Kasumi-1 (cell line): ENCODE data around the gene RERG.
A peak's percentile ranks its signal among the peaks of the same experiment; 100 is the strongest.

Experiments
- DNase-seq, 2 experiments: peaks; one replicate each; lab custom pipeline; 2025; lab: John Stamatoyannopoulos, UW

The RERG gene

DNA sequence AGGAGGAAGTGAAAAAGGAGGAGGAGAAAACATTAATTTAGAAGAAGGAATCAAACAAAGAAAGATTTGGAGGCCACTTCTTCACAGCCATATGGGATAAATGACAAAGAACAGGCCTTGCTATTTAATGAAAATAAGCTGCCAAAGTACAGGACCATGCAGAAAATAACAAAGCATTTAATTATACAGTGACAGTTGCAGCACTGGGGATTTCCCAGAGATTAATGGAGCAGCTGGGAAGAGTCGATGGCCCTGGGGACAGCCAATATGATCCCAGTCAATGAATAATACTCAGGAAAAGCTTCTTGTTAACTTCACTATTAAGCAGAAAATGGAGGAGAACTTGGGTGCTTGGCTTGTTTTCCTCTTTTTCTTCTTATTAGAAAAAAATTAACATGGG lies 34.6 kb downstream of the RERG start:
- no peak for DNase-seq

DNA sequence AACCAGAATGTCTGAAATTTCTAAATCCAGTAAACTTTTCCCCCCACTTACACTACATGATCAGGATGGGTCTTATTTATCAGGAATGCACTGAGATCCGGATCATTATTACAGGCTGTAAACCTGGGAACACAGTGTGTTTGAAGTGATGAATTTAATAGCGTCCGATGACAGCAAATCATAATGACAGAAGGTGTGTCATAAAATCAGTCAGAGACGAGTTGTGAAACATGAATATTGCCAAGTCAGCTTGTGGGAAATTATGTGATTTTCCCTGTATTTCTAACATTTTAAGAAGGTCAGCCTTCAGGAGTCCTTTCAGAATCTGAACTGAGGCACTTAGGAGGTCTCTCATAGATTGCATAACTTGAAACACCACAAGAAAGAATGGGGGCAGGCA lies 36.7 kb downstream of the RERG start:
- DNase-seq: no peak

DNA sequence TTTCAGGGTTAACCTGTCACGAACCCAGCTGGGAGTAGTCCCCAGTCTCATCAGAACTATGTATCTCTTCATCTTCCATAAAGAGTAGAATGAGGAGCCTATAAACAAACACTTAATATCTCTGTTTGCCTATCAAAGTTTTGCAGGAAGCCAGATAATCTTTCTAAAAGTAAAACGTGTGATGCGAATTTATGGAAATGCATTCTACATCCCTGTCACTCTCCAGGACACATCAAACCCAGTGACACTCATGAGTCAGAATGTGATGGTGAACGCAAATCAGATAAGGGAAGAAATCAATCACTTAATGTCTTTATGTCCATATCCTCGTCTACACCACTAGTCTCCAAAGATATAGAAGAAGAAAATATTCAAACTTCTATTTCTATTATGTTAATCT lies 37.4 kb downstream of the RERG start:
- DNase-seq: no peak

DNA sequence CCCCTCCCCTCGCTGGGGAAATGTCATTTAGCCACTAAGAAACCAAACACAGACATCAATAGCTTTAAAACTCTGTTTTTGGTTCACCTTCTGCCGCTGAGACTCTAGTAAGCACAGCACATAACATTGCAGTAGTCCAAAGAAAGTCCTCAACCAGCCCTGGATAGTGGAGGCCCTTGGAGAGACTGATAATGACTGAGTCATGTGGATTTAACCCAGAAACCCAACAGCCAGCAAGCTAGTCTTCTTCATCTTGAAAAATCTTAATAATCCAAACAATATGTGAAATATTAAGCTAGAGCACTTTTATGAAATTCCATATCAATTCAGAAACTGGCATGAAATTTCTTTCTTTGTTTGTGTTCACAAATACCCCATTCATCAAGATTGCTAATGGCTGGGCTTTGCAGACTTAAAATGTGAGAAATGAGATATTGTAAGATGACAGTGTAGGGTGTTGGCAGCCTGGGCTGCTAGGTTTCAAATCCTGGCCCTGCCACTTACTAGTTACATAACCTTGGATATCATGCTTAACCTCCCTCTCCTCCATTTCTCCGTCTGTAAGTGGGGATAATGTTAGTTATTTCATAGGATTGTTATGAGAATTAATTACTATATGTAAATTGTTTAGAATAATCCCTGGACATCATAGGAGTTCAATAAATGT lies 40.1 kb downstream of the RERG start:
- DNase-seq: no peak

DNA sequence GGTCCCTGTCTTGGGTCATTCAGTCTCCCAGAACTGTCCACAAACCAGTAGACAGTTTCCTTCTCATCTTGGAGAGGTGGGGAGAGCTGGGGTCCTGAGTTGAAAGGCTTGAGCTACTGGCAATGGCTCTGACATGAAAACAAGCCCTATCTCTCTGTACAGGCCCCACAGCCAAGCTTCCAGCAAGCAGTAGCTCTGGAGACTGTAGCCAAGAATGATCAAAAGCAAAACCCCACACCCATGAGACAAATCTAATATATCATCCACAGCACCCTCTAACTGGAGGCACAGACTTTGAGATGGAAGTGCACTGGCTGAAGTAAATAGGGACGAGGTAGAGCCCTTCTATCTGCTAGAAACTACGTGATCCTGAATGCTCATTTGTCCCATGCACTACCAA lies 40.9 kb downstream of the RERG start:
- DNase-seq: no peak

DNA sequence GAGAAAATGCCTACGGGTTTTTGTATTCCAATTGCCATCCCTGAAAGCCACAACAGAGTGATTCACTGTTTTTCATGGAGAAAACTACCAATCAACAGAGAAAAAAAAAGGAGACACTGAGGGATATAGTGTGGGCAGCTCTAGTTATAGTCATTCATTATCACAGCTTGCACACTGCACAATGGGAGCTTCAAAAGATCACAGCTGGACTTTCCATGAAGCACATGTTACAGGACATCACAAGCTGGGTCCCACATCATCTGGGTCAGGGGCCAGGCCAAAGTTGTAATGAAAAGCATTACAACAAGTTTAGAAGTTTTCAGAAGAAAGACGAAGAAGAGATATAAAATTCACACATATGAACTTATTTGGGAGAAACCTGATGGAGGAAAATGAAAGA lies 41.5 kb downstream of the RERG start:
- no peak for DNase-seq

GRCh38 chr12:15173142-15173541 lies 48.1 kb downstream of the RERG start:
- no peak for DNase-seq

DNA sequence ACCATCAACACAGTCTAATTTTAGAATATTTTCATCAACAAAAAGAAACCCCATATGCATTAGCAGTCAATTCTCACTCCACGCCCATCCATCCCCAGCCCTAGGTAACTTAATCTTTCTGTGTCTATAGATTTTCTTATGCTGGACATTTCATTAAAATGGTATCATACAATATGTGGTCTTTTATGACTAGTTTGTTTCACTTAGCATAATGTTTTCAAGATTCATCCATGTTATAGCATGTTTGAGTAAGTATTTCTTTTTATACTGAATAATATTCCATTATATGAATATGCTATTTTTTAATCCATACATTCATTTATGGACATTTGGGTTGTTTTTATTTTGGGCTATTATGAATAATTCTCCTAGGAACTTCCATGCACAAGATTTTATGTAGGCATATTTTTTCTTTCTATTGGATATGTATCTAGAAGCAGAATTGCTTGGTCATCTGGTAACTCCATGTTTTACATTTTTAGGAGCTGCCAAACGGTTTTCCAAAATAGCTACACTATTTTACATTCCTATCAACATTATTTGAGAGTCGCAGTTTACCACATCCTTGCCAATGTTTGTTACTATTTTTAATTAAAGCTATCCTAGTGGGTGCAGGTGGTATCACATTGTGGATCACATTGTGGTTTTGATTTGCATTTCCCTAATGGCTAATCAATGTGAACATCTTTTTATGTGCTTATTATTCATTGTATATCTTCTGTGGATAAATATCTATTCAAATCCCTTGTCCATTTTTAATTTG lies 49.0 kb downstream of the RERG start:
- DNase-seq: no peak

GRCh38 chr12:15171012-15171655 lies 50.1 kb downstream of the RERG start:
- no peak for DNase-seq

GRCh38 chr12:15168026-15168678 lies 53.1 kb downstream of the RERG start:
- no peak for DNase-seq

DNA sequence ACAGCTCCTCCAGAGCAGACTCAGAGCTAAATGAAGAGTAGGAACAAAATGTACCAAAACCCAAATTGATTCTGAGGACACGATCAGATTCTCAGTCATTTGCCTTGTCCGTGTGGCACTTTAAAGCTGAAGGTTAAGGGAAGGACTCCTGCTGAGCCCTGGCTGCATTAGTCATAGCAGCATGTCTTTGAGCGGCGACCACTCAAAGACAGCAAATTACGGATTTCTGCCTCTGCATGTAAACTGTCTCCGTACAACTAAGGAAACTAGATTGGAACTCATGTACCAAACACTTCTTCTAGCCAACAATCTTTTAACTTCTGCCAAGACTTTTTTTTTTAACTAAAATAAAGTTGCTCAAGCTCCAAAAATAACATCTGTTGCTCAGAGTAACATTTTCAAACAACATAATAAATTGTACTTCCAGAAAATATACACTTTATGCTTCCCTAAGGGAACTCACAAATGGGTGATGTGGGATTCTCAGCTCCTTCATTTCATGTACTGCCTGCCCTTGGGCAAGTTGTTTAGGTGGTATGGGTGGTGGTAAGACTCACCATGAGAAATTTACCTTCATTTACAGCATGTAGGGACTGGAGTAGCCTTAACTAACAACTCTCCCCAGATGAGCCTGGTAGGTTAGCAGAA lies 56.1 kb downstream of the RERG start:
- DNase-seq: no peak

DNA sequence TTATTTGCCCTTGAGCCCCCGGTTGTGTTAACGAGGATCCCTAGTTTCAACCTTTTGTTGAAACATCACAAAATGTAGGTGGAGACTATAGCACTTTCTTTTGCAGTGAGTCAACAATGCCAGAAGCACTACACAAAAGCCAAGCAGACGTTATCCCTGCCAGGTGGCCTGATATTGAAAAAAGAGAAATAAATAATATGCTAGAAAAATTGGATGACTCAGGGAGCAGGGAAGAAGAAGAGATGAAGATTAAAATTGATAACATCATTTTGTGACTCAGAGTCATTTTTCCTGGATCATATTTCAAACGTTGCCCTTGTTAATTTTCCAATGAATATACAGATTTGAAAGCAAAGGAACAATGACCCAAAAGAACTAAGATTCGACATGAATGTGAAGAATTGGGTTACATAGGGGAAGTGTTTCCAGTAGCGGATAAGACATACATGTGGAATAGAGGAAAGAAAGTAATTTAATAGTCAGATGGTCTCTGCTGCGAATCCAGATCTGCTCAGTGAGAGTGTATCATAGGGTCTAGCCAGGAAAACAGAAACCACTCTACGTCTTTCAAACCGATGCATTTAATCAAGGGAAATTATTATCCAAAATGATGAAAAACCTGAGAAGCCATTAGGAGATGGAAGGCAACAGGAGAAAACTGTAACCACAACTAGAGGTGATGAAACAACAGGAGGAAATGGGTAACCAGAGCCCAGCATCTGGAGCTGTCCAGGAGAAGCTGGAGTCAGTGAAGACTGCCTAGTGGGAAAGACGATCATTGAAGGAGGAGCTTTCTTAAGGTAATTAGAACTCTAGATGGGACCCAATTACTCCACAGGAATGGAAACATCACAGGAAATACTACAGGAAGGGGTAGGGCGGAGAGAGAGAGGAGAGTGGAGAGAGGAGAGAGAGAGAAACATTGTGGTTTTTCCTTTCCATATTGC lies 57.9 kb downstream of the RERG start:
- DNase-seq: no peak

GRCh38 chr12:15158083-15158482 lies 63.1 kb downstream of the RERG start:
- DNase-seq: no peak

GRCh38 chr12:15157269-15157671 lies 63.9 kb downstream of the RERG start:
- DNase-seq: no peak

GRCh38 chr12:15155271-15155670 lies 65.9 kb downstream of the RERG start:
- DNase-seq: no peak

DNA sequence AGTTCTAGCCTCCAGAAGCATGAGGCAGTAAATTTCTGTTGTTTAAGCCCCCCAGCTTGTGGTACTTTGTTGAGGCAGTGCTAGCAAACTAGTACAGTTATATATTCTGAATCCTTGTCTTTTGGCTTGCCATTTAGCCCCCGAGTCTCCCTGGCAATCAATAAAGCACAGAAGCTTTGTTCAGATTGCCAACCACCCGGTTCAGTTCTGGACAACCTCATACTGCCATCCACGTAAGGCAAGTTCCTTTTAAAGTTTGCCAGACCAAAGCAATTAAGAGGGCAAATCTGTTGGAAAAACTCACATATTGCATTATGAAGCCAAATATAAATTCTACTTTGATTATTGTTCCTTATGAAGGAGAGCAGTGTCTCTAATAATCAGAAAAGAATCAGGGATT lies 67.1 kb downstream of the RERG start:
- no peak for DNase-seq

- DNase-seq: no peak
These were observed 68.3 kb downstream of the RERG start for GRCh38 chr12:15152868-15153267.

DNA sequence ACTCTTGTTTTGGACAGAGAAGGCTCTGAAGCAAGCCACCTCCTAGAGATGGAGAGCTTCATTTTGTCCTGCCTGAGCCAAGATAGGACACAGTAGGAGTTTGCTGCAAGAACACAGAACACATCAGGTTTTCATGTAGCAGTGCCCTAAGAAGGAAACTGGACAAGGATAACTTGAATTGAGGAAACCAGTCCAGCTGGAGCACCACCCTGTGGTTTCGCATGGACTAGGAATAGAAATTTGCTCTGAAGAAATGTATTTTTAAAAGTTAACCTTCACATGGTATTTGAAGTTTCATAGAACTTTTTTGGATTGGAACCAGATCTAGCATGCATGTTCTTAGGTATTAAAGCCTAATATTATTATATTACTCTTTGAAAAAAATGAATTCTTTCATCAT lies 68.8 kb downstream of the RERG start:
- DNase-seq: no peak

- peak in 1 of 2 experiments; percentile 2 for DNase-seq
These were observed 69.8 kb downstream of the RERG start for GRCh38 chr12:15151161-15152091.

- no peak for DNase-seq
These were observed 74.6 kb downstream of the RERG start for GRCh38 chr12:15146585-15146984.
